ENCODE measurements around the gene NSMCE1.

The NSMCE1 gene

DNA sequence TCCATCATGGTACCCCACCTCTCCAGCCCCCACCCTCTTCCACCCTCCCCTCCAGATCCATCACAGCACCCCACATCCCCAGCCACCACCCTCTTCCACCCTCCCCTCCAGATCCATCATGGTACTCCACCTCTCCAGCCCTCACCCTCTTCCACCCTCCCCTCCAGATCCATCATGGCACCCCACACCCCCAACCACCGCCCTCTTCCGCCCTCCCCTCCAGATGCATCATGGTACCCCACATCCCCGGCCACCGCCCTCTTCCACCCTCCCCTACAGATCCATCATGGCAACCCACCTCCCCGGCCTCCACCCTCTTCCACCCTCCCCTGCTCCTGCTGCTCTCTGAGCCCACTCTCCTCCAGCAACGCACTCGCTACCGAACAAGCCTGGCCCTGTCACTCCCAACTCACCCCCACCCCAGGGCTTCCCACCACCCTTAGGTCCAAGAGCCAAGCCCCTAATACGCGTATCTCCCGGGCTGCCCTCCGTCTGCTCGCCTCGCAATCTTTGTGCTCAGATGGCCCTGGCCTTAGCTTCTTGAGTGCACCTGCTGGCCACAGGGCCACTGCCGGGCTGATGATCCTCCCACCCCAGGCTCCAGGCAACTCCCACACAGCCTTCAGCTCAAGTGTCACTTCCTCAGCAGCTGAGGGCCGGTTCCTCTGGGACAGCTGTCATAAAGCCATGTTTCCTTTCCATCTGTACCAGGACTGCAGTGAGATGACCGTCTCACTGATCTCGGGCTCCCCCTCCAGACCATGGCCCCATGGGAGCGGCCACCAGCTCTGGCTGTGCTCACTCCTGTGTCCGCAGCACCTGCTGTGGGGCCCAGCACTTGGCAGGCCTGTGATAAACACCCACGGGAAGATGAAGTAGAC is 39.7 kb downstream of the NSMCE1 start:
- no peak for DNase-seq

DNA sequence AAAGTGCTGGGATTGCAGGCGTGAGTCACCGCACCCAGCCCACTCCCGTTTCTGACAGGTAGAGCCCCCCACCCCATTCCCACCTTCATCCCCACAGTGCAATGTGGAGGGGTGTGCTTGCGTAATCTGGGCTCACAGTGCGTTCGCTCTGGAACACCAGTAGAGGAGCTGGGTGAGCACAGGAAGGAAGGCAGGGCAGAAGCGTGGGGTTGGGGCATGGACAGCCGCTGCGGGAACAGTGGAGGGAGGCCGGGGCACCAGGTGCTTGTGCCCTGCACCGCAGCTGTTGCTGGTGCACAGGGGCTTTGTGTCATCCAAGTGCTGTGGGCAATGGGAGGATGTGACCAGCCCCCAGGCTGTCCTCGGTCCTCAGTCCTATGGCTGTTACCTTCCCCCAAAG is 40.5 kb downstream of the NSMCE1 start:
- DNase-seq = no peak

DNA sequence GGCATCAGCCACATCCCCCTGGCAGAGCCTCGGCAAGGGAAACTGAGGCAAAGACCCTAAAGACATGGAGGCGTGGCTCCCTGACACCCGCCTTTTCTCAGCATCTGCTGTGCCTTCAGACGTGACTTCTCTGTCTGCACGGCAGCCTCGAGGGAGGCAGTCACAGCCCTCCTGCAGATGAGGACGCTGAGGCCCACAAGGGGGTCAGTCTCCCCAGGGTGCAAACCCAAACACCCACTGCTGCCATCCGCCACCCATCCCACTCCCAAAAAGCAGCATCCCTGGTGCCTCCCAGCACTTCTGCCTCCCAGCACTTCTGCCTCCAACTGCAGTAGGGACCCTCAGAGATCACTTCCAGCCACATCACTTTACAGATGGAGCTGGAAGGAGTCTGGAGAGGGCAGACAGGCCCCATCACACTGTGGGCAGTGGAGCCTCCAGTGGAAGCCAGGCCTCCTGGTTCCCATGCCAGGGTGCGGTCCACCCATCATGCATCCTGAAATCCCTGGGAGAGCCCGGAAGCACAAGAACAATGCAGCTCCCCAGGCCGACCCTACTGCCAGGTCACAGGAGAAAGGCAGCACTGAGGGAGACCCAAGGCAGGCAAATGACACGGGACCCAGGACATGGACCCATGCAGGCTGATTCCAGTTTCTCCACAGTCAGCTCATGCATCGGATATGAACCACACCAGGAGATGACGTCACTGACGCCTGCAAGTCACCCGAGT is 41.4 kb downstream of the NSMCE1 start:
- DNase-seq = no peak

DNA sequence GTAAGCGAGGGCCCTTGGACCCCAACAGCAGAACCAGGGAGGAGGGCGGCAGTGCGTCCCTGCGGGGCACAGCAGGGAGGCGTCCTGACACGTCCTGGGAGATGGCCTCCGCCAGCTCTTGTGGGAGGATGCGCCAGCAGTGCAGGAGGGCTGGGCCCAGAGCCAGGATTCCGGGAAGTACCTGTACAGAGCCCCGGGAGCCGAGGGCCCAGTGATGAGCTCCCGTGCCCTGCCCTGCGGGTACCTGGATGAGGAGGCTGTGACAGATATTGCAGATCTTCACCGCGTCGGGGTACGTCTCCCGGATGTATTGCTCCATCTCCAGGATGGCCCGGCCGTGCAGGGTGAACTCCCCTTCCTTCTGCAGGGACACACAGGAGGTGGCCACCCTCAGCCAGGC is 42.1 kb downstream of the NSMCE1 start:
- DNase-seq = no peak

DNA sequence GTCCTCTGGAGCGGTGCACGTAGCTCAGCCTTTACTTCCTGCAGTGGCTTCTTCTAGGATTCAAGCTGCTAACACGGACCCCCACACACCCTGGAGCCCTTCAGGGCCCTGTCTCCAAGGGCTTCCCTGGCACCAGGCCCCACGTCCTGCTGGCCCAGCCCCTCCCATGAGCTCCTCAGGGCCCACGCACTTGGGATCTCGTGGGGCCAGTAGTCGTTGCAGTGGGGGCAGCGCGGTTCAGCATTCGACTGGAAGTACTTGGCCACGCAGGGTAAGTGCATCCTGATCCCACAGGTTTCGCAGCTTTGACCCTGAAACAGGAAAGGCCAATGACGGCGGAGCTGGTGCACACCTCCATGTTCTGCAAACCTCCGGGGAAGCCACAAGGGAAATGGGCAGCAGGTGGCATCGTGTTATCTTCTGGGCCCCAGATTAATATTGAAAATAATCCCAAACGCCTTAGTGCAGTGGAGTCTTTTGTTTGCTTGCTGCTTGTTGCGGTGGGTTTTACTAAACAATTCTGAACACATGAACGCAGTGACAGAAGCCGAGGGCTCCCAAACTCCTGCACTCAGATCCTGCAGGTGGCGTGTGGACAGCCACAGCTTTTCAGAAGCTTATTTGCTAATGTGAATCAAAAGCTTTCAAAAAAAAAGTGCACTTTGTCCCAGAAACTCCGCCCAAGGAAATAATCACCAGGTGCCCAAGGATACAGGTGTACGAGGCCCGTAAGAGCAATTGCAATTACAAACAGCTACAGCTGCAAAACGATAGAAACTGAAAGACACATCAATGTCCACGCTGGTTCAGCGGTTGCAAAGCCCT is 42.8 kb downstream of the NSMCE1 start:
- DNase-seq = no peak

DNA sequence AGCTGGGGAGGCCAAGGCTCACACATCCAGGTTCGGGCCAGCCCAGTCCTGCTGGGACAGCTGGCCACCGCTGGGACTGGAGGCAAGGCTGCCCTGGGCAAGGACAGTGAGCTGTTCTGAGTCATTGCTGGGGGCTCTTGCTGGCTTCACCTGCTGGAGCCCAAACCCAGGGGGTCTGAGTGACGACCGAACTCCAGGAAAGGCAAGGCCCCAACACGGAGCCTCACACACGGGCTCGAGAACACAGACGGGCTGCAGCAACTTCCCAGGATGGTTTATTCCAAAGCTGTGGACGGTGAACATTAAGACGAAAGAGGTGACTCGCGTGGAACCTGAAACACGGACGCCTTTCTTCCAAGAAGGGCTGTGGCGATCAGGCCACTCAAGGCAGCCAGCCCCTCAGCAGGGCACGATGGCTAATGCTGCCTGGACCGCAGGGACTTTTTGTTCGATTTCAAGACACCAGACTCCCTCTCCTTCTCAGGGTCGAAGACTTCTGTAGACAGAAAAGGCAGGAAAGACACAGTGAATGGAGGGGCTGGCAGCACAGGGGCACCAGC is 43.8 kb downstream of the NSMCE1 start:
- no peak for DNase-seq

DNA sequence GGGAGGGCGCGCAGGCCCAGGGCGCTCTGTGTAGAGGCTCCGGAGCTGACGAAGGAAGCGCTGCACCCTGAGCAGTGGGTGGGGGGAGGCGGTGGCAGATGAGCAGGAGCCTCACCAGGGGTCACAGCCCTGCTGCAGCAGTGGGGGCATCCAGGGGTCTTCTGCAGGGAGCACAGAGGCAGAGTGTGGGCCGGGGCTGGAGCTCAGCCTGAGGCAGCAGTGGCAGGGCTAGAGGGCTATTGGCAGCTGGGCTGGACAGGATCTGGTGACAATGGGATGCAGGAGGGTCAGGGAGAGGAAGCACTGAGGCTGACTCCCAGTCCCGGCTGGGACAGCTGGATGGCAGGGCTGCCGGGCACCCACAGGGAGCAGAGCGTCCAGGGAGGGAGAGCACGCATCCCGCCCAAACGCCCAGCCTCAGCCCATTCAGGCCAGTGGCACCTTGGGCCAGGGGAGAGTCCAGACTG is 44.3 kb downstream of the NSMCE1 start:
- no peak for DNase-seq

DNA sequence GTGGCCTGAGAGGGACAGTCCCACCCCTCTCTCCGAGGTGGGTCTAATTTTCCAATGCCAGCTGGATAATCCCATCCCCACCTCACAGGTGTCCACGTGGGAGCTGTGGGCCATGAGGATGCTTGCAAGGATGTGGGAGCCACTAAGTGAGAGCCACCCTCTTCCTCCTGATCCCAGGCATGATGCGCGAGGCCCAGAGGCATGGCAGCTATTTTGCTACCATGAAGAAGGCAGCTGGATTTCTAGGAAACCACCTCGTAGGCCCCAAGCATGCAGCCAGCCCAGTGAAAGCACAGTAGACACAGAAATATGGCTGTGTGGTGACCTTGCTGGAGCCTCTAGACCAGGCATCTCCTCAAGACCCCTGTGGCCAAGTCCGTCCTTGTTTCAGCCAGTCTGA is 44.9 kb downstream of the NSMCE1 start:
- no peak for DNase-seq

DNA sequence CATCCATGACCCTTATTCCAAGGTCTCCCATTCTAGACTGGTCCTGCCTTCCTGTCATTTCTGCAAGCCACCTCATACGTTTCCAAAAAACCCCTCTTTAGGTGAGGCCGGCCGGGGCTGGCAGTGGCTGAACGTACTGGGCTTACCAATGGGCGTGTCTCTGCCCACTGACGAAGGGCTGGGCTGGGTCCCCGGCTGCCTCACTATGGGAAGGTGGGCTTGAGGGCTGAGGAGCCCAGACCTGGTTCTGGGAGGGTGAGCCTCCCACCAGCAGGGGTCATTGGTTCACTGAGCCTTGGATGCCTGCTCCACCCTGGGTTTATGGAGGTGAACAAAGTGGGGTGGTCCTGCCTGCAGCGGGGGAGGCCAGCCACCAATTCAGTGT is 45.4 kb downstream of the NSMCE1 start:
- no peak for DNase-seq

DNA sequence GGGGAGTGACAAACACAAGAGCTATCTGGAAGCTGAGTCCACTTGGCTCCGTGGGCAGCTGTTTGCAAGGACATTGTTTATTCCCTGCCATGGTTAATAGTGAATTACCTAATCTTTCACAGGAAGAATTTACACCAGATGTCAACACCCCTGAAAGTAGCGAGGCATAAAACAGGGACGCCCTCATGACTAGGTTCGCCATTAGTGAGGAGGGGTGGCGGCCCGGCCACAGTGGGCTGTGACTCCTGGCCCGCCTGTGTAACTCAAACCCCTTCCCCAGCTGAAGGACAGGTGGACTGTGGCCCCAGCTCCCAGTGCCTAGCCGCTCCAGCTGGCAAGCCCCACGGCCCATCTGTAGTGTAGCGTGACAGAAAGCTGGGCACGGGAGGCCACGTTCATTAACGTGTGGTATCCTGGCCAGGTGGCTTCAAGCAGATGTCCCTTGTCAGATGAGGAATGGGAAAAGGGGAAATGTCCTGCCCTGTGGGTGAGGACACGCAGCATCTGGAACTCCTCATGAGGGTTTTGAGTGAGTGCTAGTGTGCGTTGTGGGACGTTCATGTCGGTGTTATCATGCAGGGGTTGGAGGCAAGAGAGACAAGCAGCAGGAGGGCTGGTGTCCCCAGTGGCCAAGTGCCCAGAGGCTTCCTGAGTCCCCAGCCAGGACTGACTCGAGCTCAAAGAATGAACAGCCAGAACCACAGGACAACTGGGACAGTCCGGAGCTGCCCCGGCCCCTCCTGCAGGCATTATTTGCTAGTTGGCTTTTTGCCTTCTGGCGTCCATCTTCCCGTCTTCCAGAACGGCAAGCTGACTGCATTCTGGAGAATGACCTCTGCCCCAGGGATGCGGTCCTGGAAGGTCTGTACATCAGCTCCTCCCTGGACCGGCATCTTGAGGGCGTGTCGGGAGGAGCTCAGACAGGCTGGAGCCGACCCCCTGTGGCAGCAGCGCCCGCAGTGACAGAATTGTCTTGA is 46.0 kb downstream of the NSMCE1 start:
- no peak for DNase-seq

DNA sequence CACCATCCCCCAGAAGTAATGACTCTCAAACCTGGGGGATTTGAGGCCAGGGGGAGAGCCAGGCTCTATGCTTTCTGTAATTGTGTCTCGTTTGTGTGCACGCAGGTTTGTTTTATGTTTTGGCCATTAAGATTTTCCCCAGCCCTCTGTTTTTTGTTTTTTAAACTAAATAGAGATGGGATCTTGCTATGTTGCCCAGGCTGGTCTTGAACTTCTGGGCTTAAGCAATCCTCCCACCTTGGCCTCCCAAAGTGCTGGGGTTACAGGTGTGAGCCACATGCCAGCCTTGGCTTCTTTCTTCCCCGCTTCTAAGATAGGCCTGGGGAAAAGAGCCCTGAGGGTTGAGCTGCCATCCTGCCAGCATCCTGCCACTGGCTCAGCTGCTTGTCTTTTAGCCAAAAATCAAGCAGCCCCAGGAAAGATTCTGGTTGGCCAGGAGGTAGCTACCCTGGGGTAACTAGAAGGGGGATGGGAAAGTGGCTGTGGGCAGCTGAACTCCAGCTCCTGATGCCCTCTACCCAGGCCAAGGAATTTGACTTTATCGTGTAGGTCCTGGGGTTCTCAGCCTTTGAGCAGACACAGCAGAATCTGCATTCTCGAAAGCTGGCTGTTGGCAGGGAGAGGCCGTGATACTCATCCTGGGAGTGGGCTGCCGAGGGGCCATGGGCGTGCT is 46.9 kb downstream of the NSMCE1 start:
- DNase-seq = no peak

DNA sequence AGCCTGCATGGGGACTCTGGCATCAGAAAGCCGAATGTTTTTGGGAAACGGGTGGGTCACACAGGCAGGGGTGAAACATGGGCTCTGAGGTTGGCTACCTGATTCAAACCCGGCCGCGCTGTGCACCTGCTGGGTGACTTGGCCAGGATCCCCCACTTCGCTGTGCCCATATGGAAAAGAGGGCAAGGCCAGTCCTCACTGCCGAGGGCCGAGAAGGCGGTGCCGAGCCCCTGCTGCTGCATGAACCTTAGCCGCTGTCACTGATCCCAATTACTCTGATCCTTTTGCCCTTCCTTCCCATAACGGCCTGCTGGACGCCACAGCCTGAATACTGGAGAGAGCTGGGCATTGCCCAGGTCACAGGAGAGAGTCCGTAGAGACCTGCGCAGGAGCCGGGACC is 47.6 kb downstream of the NSMCE1 start:
- DNase-seq = no peak

DNA sequence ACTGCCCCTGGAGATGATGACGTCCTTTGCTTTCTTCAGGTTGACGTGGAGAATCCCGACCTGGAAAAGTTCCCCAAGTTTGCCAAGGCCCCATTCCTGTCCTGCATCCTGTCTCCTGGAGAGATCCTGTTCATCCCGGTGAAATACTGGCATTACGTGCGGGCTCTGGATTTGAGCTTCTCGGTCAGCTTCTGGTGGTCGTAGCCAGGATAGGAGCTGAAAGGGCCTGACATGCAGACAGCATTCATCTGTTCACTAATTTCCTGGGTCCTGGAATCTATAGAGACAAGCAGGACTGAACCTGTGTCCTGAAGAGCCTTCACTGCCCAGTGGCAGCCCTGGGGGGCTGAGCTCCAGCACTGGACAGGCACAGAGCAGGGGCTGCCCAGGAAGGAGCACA is 48.0 kb downstream of the NSMCE1 start:
- no peak for DNase-seq

DNA sequence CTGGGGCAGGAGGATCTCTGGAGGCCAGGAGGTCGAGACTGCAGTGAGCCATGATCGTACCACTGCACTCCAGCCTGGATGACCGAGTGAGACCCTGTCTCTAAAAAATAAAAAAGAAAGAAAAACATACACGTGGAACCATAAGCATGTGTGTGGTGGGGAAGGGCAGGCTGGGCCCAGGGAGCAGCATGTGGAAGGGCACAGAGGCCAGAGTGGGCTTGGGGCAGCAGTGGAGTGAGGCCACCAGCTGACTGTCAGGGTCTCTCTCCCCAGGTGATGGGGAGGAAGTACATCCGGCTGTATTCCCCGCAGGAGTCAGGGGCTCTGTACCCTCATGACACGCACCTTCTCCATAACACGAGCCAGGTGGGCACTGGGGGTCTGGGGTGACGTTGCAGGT is 48.5 kb downstream of the NSMCE1 start:
- no peak for DNase-seq

DNA sequence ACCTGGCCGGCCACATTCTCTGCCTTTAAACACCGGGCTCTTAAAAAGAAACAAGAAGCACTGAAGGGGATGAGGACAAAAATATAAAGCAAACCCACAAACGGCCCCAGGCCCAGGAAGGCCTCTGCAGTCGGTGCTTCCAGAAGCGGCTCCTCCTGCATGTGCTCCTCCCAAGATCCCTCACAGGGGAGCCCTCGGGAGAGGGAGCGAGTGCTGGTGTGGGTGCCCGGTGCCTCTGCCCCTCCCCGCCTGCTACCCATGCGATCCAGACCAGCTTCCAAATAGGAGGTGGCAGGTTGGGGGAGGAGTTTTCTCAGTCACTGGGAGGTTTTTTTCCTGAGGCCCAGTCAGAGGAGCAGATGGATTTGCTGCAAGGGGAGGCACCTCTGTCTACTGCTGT is 49.4 kb downstream of the NSMCE1 start:
- no peak for DNase-seq

DNA sequence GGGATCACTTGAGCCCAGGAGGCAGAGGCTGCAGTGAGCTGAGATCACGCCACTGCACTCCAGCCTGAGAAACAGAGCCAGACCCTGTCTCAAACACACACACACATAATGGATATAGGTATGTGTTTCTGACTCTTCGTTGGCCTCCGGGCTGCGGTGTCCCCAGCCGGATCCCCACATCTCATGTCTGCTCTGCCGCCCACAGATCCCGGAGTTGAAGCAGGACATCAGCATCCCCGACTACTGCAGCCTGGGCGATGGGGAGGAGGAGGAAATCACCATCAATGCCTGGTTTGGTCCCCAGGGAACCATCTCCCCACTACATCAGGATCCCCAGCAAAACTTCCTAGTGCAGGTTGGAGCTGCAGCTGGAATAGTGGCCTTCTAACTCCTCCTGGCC is 49.8 kb downstream of the NSMCE1 start:
- no peak for DNase-seq

DNA sequence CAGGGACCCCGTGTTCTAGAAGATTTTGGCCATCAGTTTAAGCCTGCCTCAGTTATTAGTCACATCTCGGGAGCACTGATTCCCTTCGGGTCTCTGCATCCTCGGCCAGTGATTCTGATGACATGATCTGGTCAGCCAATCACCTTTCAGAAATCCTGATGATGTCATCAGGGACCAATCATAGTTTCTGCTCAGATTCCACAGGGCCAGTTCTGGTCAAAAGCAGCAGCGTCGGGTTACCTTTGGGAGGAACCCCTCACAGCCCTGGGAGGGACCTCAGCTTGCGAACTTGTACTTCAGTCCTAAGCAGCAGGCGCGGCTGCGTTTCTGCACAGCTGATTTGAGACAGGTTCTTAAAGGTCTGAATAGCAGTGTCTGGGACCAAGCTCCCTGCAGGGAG is 51.3 kb downstream of the NSMCE1 start:
- DNase-seq = no peak

DNA sequence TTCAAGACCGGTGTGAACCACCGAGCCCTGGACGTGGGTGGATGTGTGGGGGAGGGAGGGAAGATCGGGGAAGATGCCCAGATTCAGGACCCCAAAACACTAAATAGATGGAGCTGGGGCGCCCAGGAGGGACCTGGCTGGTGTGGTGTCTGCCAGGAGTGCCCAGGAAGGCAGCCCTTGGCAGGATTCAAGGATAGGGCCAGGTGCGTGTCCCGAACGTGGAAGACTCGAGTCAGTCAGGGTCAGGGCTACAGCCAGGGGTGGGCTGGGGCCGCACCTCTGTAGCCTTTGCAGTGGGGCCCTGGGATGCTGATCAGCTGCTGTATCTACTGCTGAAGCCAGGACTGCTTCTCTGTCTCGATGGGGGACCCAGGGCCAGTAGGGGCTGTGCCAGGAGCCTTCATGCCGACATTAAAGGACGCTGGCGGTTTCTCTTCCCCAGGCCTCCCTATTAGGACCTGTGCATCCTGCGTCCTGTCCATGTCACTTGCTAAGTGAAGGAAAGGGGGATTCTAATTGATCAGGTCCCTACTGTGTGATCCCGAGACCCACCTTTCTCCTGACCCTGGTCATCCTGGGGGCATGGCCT is 52.2 kb downstream of the NSMCE1 start:
- DNase-seq = no peak

DNA sequence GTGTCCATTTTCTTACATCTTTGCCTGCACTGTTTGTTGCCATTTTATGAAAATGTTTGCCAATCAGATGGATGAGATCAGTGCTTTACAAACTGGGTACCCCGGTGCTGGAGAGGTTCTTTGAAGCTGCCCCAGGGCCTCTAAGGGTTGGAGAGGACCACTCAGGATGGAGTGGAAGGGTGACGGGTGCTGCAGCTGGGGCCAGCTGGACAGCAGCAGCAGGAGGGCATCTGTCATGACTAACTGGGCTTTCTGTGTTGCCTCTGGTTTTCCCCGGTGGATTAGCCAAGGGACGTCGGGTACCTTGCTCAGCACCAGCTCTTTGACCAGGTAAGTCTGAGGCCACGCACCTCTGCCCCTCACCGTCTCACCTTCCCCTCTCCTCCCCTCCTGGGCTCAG is 52.9 kb downstream of the NSMCE1 start:
- DNase-seq = no peak

DNA sequence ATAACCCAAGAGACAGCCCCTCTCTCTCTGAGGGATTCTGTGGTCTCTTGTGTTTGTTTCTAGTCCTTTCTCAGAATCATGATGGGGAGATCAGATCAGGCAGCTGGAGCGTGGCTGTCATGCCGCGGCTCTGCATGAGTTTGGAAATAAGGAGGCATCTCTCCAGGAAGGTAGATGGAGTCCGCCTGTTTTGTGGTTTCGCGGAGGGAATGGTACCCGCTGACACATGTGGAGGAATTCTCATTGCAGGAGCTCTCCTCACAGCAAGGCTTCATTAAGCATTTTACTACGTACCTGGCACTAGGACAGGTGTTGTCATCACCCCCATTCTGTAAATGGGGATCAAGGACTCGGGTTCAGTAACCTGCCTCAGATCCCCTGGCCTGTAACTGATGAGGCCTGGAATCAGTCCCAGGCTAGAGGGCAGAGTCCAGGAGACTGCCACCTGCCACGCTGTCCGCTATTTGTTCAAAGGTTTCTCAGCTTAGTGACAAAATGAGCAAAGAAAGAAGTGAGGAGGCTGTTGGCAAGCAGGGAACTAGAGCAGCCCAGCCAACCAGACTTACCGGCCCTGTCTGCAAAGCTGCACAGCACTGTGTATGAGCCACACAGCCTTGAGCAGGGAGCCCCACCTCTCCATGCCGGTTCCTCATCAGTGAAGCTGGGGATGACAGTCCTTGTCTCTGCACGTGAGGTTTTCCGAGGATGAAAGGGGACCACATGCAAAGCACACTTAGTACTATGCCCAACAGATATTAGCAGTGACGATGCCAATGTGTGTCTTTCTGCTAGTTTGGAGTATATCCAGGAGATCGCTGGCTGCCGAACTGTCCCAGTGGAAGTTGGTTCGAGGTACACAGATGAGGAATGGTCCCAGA is 54.2 kb downstream of the NSMCE1 start:
- DNase-seq = no peak
